ENCODE results near the gene TUBB. TPM values are rescaled to one million over a fixed set of nuclear protein-coding genes. Genes with fewer than 3 reads are reported as not detected.

TUBB gene
- total and polyA plus RNA-seq, 9 of the 15 experiments (the other 6 are each of a cell fraction or from before 2014, with no cell fraction given): 971 to 2,870 (median 1,478) TPM

GRCh38 chr6:30686908-30687658, 33.1 kb upstream of the TUBB start (continued):
- TF ChIP-seq POLR2AphosphoS5 (IDR thresholded peaks at IDR 0.05; ENCODE audit: control insufficient read depth, insufficient read depth, low read depth, low read length): peak; percentile 78
- peak; percentile 77; the same call in 1 of the 2 replicates for TF ChIP-seq MYNN (IDR thresholded peaks at IDR 0.05)
- no peak for TF ChIP-seq MYNN (CRISPR knock-in tag; IDR thresholded peaks at IDR 0.05)
- TF ChIP-seq STAT5B (CRISPR knock-in tag; IDR thresholded peaks at IDR 0.05): no peak
- TF ChIP-seq THRB (CRISPR knock-in tag; conservative IDR thresholded peaks at IDR 0.05): peak; percentile 32
- peak; percentile 55; the same call in 1 of the 2 replicates for TF ChIP-seq RAD51 (IDR thresholded peaks at IDR 0.05; ENCODE audit: borderline replicate concordance, low read depth)
- TF ChIP-seq ZNF197 (CRISPR knock-in tag; IDR thresholded peaks at IDR 0.05; ENCODE audit: low read depth): no peak
- TF ChIP-seq NCOR1 (IDR thresholded peaks at IDR 0.05): no peak
- TF ChIP-seq NCOA1 (IDR thresholded peaks at IDR 0.05; ENCODE audit: low read depth): 0 out of 2 replicates have a peak, but pooled peaks have one; percentile 82
- 0 out of 2 replicates have a peak, but pooled peaks have one; percentile 69 for TF ChIP-seq ZNF830 (CRISPR knock-in tag; IDR thresholded peaks at IDR 0.05)
- TF ChIP-seq IRF2 (CRISPR knock-in tag; IDR thresholded peaks at IDR 0.05): no peak
- TF ChIP-seq L3MBTL2 (IDR thresholded peaks at IDR 0.05): peak; percentile 75
- peak; percentile 49; the same call in 1 of the 2 replicates for TF ChIP-seq LARP7 (IDR thresholded peaks at IDR 0.05)
- no peak for TF ChIP-seq HES1 (IDR thresholded peaks at IDR 0.05; ENCODE audit: low read depth)
- no peak for TF ChIP-seq ARID3A (IDR thresholded peaks at IDR 0.05; ENCODE audit: borderline replicate concordance, low read depth, low read length)
- TF ChIP-seq STAG1 (CRISPR knock-in tag; IDR thresholded peaks at IDR 0.05; ENCODE audit: borderline replicate concordance): no peak
- TF ChIP-seq USF2 (CRISPR knock-in tag; IDR thresholded peaks at IDR 0.05): peak; percentile 6; the same call in 1 of the 2 replicates
- no peak for TF ChIP-seq ZNF280B (CRISPR knock-in tag; IDR thresholded peaks at IDR 0.05)
- TF ChIP-seq TCF7L2 (IDR thresholded peaks at IDR 0.05; ENCODE audit: low read depth, low read length): no peak

Data from K562 (cell line).